Caco-2 (cell line): Measurements from ENCODE around the gene GNAO1. TPM values are rescaled to one million over a fixed set of nuclear protein-coding genes. Genes with fewer than 3 reads are reported as not detected.

Experiments
- BruUV-seq: library from RNA; stranded (reverse); fragments of 400-500 nt; replicated peaks from 2 replicates; lab custom pipeline; 2021; lab: Mats Ljungman, UMichigan
- CTCF ChIA-PET: fragments of 300-600 bp; sonication (Branson Sonifier 250); formaldehyde crosslinking; loops from one replicate; lab custom pipeline; 2022; ENCODE audit warnings: antibody characterized with exemption; lab: Charles Lee
- POLR2A ChIA-PET: fragments of 300-600 bp; sonication (Branson Sonifier 250); formaldehyde crosslinking; loops from one replicate; lab custom pipeline; 2022; ENCODE audit warnings: antibody characterized with exemption; lab: Charles Lee
- DNase-seq, 2 experiments: peaks; one replicate each; pipeline versions ENCODE4 v3.0.0 to v3.0.0-alpha.2; 2020 to 2022
- H3K27me3 ChIP-seq: replicated peaks from 2 replicates; pipeline ENCODE4 v1.6.0; 2011; ENCODE audit warnings: low read length; ENCODE audit not compliant: control insufficient read depth, insufficient read depth
- H3K36me3 ChIP-seq: 2 replicates; pipeline ENCODE4 v1.5.1; 2011; ENCODE audit warnings: low read length; ENCODE audit not compliant: control insufficient read depth, insufficient read depth
- H3K4me1 ChIP-seq: fragments of 250-450 bp; sonication (Bioruptor Pico); 2 replicates; pipeline ENCODE4 v1.5.1; 2020; ENCODE audit warnings: mild to moderate bottlenecking
- H3K4me3 ChIP-seq: 2 replicates; pipeline ENCODE4 v1.5.1; 2011; ENCODE audit warnings: low read depth, mild to moderate bottlenecking, control low read depth, low read length
- H3K9me3 ChIP-seq: fragments of 250-450 bp; sonication (Bioruptor Pico); 2 replicates; pipeline ENCODE4 v1.5.1; 2020; ENCODE audit warnings: mild to moderate bottlenecking, moderate library complexity
- H3K27ac Mint-ChIP-seq: one replicate; pipeline ENCODE4 v1.8.0; 2022; ENCODE audit warnings: mixed read lengths; ENCODE audit not compliant: unreplicated experiment
- H3K27me3 Mint-ChIP-seq: one replicate; pipeline ENCODE4 v1.8.0; 2022; ENCODE audit warnings: mixed read lengths; ENCODE audit not compliant: insufficient read depth, unreplicated experiment
- H3K36me3 Mint-ChIP-seq: one replicate; pipeline ENCODE4 v1.8.0; 2022; ENCODE audit warnings: mild to moderate bottlenecking, mixed read lengths; ENCODE audit not compliant: insufficient read depth, unreplicated experiment
- H3K4me1 Mint-ChIP-seq: one replicate; pipeline ENCODE4 v1.8.0; 2022; ENCODE audit warnings: low read depth, mixed read lengths; ENCODE audit not compliant: unreplicated experiment
- H3K4me3 Mint-ChIP-seq: one replicate; pipeline ENCODE4 v1.8.0; 2022; ENCODE audit warnings: mild to moderate bottlenecking, moderate library complexity, mixed read lengths; ENCODE audit not compliant: unreplicated experiment
- H3K9me3 Mint-ChIP-seq: one replicate; pipeline ENCODE4 v1.8.0; 2022; ENCODE audit warnings: mixed read lengths; ENCODE audit not compliant: unreplicated experiment
- intact Hi-C: fragments of 100-400 bp; cut with micrococcal nuclease; formaldehyde crosslinking; loops from one replicate; pipeline ENCODE4 v1.10.0; 2022; ENCODE audit not compliant: unreplicated experiment
- total RNA-seq: library from RNA; stranded (reverse); gene quantifications from 2 replicates; pipeline ENCODE4 v1.2.3, GENCODE V29; 2022
- TF ChIP-seq, protein P1 (sequence below), 2 experiments: fragments of 200-600 bp in 1 of 2; IDR thresholded peaks; 1 replicate in 1 of 2; 2 replicates in 1 of 2; pipeline versions ENCODE4 v1.5.1 to v1.8.0; 2011 to 2022; ENCODE audit warnings: antibody characterized with exemption in 1 of 2, control low read depth in 1 of 2, inconsistent platforms in 1 of 2, low read depth in 1 of 2, low read length in 1 of 2, mild to moderate bottlenecking in 1 of 2, moderate library complexity in 1 of 2; ENCODE audit not compliant: insufficient read depth in 1 of 2, severe bottlenecking in 1 of 2, unreplicated experiment in 1 of 2

The GNAO1 gene
- total RNA-seq, 1 experiment from 2014 or later: 3.2 TPM

DNA sequence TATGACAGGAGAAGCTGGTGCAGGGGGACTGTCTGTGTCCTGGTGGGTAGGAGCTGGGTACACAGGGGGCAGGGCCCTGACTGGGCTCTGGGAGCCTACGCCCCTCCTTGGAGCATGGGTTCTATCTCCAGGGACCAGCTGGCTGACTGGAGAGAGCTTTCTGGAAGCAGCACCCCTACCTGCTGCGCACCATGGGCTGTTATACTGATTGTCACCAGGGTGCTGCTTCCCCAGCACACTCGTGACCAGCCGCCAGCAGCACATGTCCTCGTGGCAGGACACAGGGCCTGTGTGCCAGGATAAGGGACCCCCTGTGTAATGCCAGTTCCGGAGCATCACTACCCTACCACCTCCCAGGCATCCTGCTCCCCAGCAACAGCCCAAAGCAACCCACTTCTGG is 128.1 kb downstream of the GNAO1 start:
- ChIA-PET CTCF (interaction anchor here (0.8 to 2.2 kb wide), 3 partner anchors 55 to 375 kb away, joined by 4 to 10 read pairs (median 10); no protein-coding TSS in a partner anchor), POLR2A (no interaction called here)
- Mint-ChIP-seq H3K27me3 (peaks cover 4% of the 10 kb centered on the region), H3K27ac (no peak overlapping the region), H3K36me3 (no peaks in the 10 kb centered on the region), H3K9me3 (no peaks in the 10 kb centered on the region), H3K4me1 (no peaks in the 10 kb centered on the region), H3K4me3 (no peak overlapping the region)
- TF ChIP-seq, protein P1, sequence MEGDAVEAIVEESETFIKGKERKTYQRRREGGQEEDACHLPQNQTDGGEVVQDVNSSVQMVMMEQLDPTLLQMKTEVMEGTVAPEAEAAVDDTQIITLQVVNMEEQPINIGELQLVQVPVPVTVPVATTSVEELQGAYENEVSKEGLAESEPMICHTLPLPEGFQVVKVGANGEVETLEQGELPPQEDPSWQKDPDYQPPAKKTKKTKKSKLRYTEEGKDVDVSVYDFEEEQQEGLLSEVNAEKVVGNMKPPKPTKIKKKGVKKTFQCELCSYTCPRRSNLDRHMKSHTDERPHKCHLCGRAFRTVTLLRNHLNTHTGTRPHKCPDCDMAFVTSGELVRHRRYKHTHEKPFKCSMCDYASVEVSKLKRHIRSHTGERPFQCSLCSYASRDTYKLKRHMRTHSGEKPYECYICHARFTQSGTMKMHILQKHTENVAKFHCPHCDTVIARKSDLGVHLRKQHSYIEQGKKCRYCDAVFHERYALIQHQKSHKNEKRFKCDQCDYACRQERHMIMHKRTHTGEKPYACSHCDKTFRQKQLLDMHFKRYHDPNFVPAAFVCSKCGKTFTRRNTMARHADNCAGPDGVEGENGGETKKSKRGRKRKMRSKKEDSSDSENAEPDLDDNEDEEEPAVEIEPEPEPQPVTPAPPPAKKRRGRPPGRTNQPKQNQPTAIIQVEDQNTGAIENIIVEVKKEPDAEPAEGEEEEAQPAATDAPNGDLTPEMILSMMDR (IDR thresholded peaks at IDR 0.05; ENCODE audit: insufficient read depth in 1 of 2, low read depth in 1 of 2, low read length in 1 of 2, severe bottlenecking in 1 of 2, unreplicated experiment in 1 of 2): no peak
- DNase-seq: no peak
- Histone ChIP-seq H3K36me3 (no peaks in the 10 kb centered on the region), H3K4me3 (no peak overlapping the region), H3K9me3 (no peaks in the 10 kb centered on the region), H3K27me3 (no peaks in the 10 kb centered on the region), H3K4me1 (no peaks in the 10 kb centered on the region)
- intact Hi-C loops: no loop called here
- no TSS peak for BruUV-seq

DNA sequence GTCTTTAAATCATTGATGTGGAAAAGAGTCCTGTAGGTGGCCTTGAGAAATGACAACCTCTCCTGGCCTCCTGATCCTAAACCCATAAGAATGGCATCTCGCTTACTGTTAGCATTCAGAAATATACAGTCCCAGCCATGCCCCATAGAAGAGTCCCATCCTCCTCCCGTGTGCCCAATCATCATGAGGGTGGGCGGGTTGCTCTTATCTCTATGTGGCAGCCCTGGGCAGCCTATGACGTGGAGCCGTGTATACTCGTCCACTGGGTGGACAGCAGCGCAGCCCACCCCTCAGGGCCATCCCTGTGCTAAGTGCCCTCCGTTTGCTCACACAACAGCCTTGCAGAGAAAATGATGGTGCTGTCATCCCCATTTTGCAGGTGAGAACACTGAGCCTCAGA is 128.8 kb downstream of the GNAO1 start:
- intact Hi-C loops: no loop called here
- H3K27ac Mint-ChIP-seq: no peak overlapping the region
- no TSS peak for BruUV-seq

DNA sequence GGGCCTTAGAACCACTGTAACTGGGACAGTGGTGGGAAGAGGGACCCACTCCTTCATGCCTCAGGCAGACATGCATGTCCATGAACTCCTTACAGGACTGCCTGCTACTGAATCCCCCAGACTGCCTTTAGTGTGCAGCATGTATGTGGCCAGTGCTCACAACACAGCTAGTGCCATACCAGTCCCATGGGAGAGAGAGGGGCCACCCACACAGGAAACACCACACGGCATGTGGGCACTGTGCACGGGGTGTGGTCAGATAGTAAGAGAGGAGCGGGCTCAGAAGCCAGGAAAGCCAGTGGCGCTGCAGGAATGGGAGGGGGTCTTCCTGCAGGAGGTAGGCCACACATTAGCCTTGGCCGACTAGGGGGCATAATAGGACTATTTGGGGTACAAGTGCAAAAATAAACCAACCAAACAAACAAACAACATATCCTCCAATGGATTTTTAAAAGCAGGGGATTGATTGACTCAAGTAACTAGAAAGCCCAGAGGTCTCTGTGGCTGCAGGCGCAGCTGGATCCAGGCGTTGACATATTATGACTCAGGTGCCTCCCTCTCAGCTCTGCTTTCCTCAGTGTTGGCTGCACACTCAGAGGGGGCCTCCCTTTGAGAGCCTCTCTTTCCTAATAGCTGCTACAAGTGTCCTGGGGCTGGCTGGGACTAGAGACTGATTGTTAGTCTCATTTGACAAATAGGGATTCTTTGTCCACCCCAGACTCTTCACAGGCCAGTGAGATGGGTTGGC is 129.7 kb downstream of the GNAO1 start:
- peaks cover 4% of the 10 kb centered on the region for H3K27me3 Mint-ChIP-seq

More for the DNA sequence above, 128.8 kb downstream of the GNAO1 start:
- Mint-ChIP-seq H3K9me3 (no peaks in the 10 kb centered on the region), H3K4me3 (no peak overlapping the region), H3K4me1 (no peaks in the 10 kb centered on the region), H3K27me3 (peaks cover 4% of the 10 kb centered on the region), H3K36me3 (no peaks in the 10 kb centered on the region)
- Histone ChIP-seq H3K27me3 (no peaks in the 10 kb centered on the region), H3K4me3 (no peak overlapping the region), H3K36me3 (no peaks in the 10 kb centered on the region), H3K4me1 (no peaks in the 10 kb centered on the region), H3K9me3 (no peaks in the 10 kb centered on the region)
- DNase-seq: no peak
- POLR2A ChIA-PET: no interaction called here
- TF ChIP-seq, protein P1 (IDR thresholded peaks at IDR 0.05; ENCODE audit: insufficient read depth in 1 of 2, low read depth in 1 of 2, low read length in 1 of 2, severe bottlenecking in 1 of 2, unreplicated experiment in 1 of 2): no peak
- CTCF ChIA-PET: no interaction called here

More for the DNA sequence above, 129.7 kb downstream of the GNAO1 start:
- POLR2A ChIA-PET: no interaction called here
- Histone ChIP-seq H3K4me3 (no peak overlapping the region), H3K36me3 (no peaks in the 10 kb centered on the region), H3K9me3 (no peaks in the 10 kb centered on the region), H3K27me3 (no peaks in the 10 kb centered on the region), H3K4me1 (no peaks in the 10 kb centered on the region)
- Mint-ChIP-seq H3K4me1 (no peaks in the 10 kb centered on the region), H3K4me3 (no peak overlapping the region), H3K9me3 (no peaks in the 10 kb centered on the region), H3K27ac (no peak overlapping the region), H3K36me3 (no peaks in the 10 kb centered on the region)
- TF ChIP-seq, protein P1 (IDR thresholded peaks at IDR 0.05; ENCODE audit: insufficient read depth in 1 of 2, low read depth in 1 of 2, low read length in 1 of 2, severe bottlenecking in 1 of 2, unreplicated experiment in 1 of 2): no peak
- no TSS peak for BruUV-seq
- intact Hi-C loops: no loop called here
- no peak for DNase-seq
- CTCF ChIA-PET: no interaction called here
